ENCODE data around the gene NVL.

Gene NVL

DNA sequence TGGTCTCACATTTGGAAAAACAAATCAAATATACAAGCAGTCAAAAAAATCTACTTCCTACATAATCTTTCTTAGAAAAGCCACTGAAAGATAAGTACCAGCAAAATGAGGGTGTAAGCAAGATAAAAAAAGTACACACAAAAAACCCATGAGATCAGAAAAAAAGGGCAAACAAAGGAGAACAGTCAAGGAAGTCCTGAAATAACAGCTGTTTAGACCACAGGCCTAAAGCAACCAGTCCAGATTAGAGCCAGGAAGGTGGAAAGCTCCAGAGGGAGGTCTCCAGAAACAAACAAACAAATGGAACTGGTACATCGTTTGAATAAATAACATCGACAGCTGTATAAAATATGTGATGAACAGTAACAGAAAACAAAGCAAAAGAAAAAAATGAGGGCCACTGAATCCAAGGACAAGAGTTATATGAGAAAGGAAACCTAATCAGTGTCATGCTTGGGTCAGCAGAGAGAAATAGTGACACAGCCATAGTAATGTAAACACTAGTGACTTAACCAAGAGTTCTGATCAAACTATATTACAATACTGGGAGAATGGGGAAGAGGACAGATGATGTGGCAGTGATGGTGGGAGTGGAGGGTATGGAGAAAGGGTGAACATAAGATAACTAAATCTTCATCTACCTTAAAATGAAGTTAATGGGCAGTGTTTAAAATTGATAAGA, 67.5 kb downstream of the NVL start:
- TF ChIP-seq, protein P1, sequence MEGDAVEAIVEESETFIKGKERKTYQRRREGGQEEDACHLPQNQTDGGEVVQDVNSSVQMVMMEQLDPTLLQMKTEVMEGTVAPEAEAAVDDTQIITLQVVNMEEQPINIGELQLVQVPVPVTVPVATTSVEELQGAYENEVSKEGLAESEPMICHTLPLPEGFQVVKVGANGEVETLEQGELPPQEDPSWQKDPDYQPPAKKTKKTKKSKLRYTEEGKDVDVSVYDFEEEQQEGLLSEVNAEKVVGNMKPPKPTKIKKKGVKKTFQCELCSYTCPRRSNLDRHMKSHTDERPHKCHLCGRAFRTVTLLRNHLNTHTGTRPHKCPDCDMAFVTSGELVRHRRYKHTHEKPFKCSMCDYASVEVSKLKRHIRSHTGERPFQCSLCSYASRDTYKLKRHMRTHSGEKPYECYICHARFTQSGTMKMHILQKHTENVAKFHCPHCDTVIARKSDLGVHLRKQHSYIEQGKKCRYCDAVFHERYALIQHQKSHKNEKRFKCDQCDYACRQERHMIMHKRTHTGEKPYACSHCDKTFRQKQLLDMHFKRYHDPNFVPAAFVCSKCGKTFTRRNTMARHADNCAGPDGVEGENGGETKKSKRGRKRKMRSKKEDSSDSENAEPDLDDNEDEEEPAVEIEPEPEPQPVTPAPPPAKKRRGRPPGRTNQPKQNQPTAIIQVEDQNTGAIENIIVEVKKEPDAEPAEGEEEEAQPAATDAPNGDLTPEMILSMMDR (IDR thresholded peaks at IDR 0.05; ENCODE audit: insufficient read depth, low read length, poor library complexity, severe bottlenecking), result no peak
- Histone ChIP-seq H3K27me3 (replicated peaks; ENCODE audit: control insufficient read depth, insufficient read depth, low read length) (no peaks in the 10 kb centered on the region), H3K36me3 (ENCODE audit: control insufficient read depth, insufficient read depth, low read length) (no peaks in the 10 kb centered on the region), H3K4me3 (replicated peaks; ENCODE audit: low read depth, low read length) (no peak overlapping the region)
- no peak for DNase-seq (ENCODE audit: extremely low read depth, insufficient read length)

GRCh38 chr1:224259986-224260385, 70.0 kb downstream of the NVL start:
- no peak for DNase-seq (ENCODE audit: extremely low read depth, insufficient read length)
- Histone ChIP-seq H3K27me3 (replicated peaks; ENCODE audit: control insufficient read depth, insufficient read depth, low read length) (no peaks in the 10 kb centered on the region), H3K36me3 (ENCODE audit: control insufficient read depth, insufficient read depth, low read length) (no peaks in the 10 kb centered on the region), H3K4me3 (replicated peaks; ENCODE audit: low read depth, low read length) (no peak overlapping the region)
- TF ChIP-seq, protein P1 (IDR thresholded peaks at IDR 0.05; ENCODE audit: insufficient read depth, low read length, poor library complexity, severe bottlenecking), result no peak

- no peak for DNase-seq (ENCODE audit: extremely low read depth, insufficient read length)
- H3K27me3 ChIP-seq (replicated peaks; ENCODE audit: control insufficient read depth, insufficient read depth, low read length), result no peaks in the 10 kb centered on the region
- H3K4me3 ChIP-seq (replicated peaks; ENCODE audit: low read depth, low read length), result no peak overlapping the region
- TF ChIP-seq, protein P1 (IDR thresholded peaks at IDR 0.05; ENCODE audit: insufficient read depth, low read length, poor library complexity, severe bottlenecking), result no peak
- H3K36me3 ChIP-seq (ENCODE audit: control insufficient read depth, insufficient read depth, low read length), result no peaks in the 10 kb centered on the region
Measured at GRCh38 chr1:224258351-224258750, 71.6 kb downstream of the NVL start.

DNA sequence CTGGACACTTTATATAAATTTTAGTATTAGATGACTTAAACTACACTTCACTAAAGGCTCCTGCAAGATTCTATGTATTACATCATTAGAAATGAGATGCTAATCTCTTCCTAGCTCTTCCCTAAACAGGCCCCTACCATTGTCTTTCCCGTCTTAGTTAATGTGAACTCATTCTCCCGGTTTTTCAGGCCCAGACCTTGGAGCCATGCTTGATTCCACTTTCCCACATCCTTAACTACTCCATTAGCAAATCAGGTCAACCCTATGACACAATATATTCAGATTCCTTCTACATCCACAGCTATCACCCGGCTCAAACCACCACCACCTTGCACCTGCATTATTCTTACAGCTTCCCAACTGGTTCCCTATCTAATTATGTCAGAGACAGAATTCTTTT, 73.3 kb downstream of the NVL start:
- no peaks in the 10 kb centered on the region for H3K36me3 ChIP-seq (ENCODE audit: control insufficient read depth, insufficient read depth, low read length)
- no peak overlapping the region for H3K4me3 ChIP-seq (replicated peaks; ENCODE audit: low read depth, low read length)
- TF ChIP-seq, protein P1 (IDR thresholded peaks at IDR 0.05; ENCODE audit: insufficient read depth, low read length, poor library complexity, severe bottlenecking), result no peak
- H3K27me3 ChIP-seq (replicated peaks; ENCODE audit: control insufficient read depth, insufficient read depth, low read length), result no peaks in the 10 kb centered on the region
- no peak for DNase-seq (ENCODE audit: extremely low read depth, insufficient read length)

DNA sequence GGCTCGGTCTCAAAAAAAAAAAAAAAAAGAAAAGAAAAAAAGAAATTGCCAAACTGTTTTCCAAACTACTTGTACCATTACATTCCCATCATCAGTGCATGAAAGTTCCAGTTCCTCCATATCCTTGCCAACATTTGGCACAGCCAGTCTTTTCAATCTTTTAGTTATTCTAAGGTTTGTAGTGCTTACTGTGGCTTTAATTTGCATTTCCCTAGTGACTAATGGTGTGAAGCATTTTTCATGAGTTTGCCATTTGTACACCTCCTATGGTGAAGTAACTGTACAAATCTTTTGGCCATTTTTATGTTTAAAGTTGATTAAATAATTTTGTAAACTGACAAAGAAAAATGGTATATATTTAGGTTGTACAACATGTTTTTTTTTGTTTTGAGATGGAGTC, 76.3 kb downstream of the NVL start:
- H3K36me3 ChIP-seq (ENCODE audit: control insufficient read depth, insufficient read depth, low read length), result peaks cover 3% of the 10 kb centered on the region
- DNase-seq (ENCODE audit: extremely low read depth, insufficient read length), result no peak
- no peaks in the 10 kb centered on the region for H3K27me3 ChIP-seq (replicated peaks; ENCODE audit: control insufficient read depth, insufficient read depth, low read length)
- TF ChIP-seq, protein P1 (IDR thresholded peaks at IDR 0.05; ENCODE audit: insufficient read depth, low read length, poor library complexity, severe bottlenecking), result no peak
- no peak overlapping the region for H3K4me3 ChIP-seq (replicated peaks; ENCODE audit: low read depth, low read length)

DNA sequence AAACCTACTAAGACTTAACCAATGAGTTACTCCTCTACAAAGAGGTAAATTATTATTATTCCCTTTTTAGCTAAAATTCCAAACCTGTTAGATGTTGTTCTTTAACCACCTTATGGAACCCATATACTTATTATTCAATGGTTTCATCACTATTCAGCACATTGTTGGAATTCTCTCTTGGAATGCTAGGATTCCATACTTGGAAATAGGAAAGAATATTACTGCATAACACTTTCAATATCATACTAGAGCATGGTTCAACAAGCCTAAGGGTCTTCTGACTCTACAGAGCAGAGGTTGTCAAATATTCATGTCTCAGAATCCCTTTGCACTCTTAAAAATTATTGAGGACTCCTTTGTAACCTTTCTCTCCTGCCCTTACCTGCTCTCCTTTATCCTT, 77.5 kb downstream of the NVL start:
- H3K36me3 ChIP-seq (ENCODE audit: control insufficient read depth, insufficient read depth, low read length), result peaks cover 6% of the 10 kb centered on the region
- DNase-seq (ENCODE audit: extremely low read depth, insufficient read length), result no peak
- H3K4me3 ChIP-seq (replicated peaks; ENCODE audit: low read depth, low read length), result no peak overlapping the region
- H3K27me3 ChIP-seq (replicated peaks; ENCODE audit: control insufficient read depth, insufficient read depth, low read length), result no peaks in the 10 kb centered on the region
- TF ChIP-seq, protein P1 (IDR thresholded peaks at IDR 0.05; ENCODE audit: insufficient read depth, low read length, poor library complexity, severe bottlenecking), result no peak

Data from GM06990 (cell line).